Measurements from ENCODE around the gene GATA6.

Gene GATA6

GRCh38 chr18:22197668-22198067, 28.3 kb downstream of the GATA6 start:
- TF ChIP-seq EZH2 (IDR thresholded peaks at IDR 0.05; ENCODE audit: borderline replicate concordance, low read depth, low read length, severe bottlenecking) (no peak), CTCF (IDR thresholded peaks at IDR 0.05; ENCODE audit: borderline replicate concordance, extremely low read depth, low read length, poor library complexity, severe bottlenecking) (no peak)
- no peaks in the 10 kb centered on the region for H3K79me2 ChIP-seq (ENCODE audit: insufficient read depth, low read length)
- ATAC-seq (ENCODE audit: insufficient read depth, low read depth), result no peak
- no peak overlapping the region for H3K4me2 ChIP-seq (ENCODE audit: insufficient read depth, low read length)
- no peak overlapping the region for H2AFZ ChIP-seq (ENCODE audit: low read depth, low read length)
- H3K27ac ChIP-seq (ENCODE audit: low read length), result no peak overlapping the region
- H3K4me1 ChIP-seq (ENCODE audit: insufficient read depth, low read length), result no peaks in the 10 kb centered on the region
- no peaks in the 10 kb centered on the region for H3K9me3 ChIP-seq (ENCODE audit: insufficient read depth, low read length, severe bottlenecking)
- no peak overlapping the region for H3K4me3 ChIP-seq (ENCODE audit: low read depth in 1 of 2, low read length in 2 of 2)
- H4K20me1 ChIP-seq (ENCODE audit: insufficient read depth, low read length), result no peaks in the 10 kb centered on the region
- DNase-seq, result no peak
- H3K9ac ChIP-seq (ENCODE audit: low read depth, low read length), result no peak overlapping the region
- H3K36me3 ChIP-seq (ENCODE audit: insufficient read depth, low read length), result no peaks in the 10 kb centered on the region
- H3K27me3 ChIP-seq (ENCODE audit: insufficient read depth, low read length, poor library complexity), result peaks cover 19% of the 10 kb centered on the region

GRCh38 chr18:22198163-22198562, 28.8 kb downstream of the GATA6 start:
- Histone ChIP-seq H2AFZ (ENCODE audit: low read depth, low read length) (no peak overlapping the region), H3K4me3 (ENCODE audit: low read depth in 1 of 2, low read length in 2 of 2) (no peak overlapping the region), H3K27me3 (ENCODE audit: insufficient read depth, low read length, poor library complexity) (peaks cover 22% of the 10 kb centered on the region), H3K4me2 (ENCODE audit: insufficient read depth, low read length) (no peak overlapping the region), H3K9me3 (ENCODE audit: insufficient read depth, low read length, severe bottlenecking) (no peaks in the 10 kb centered on the region), H3K4me1 (ENCODE audit: insufficient read depth, low read length) (no peaks in the 10 kb centered on the region), H4K20me1 (ENCODE audit: insufficient read depth, low read length) (no peaks in the 10 kb centered on the region), H3K9ac (ENCODE audit: low read depth, low read length) (no peak overlapping the region), H3K27ac (ENCODE audit: low read length) (no peak overlapping the region), H3K36me3 (ENCODE audit: insufficient read depth, low read length) (no peaks in the 10 kb centered on the region), H3K79me2 (ENCODE audit: insufficient read depth, low read length) (no peaks in the 10 kb centered on the region)
- no peak for ATAC-seq (ENCODE audit: insufficient read depth, low read depth)
- TF ChIP-seq CTCF (IDR thresholded peaks at IDR 0.05; ENCODE audit: borderline replicate concordance, extremely low read depth, low read length, poor library complexity, severe bottlenecking), result no peak
- no peak for DNase-seq

GRCh38 chr18:22199005-22199404, 29.6 kb downstream of the GATA6 start:
- peaks cover 22% of the 10 kb centered on the region for H3K27me3 ChIP-seq (ENCODE audit: insufficient read depth, low read length, poor library complexity)
- H3K9me3 ChIP-seq (ENCODE audit: insufficient read depth, low read length, severe bottlenecking), result no peaks in the 10 kb centered on the region
- no peaks in the 10 kb centered on the region for H4K20me1 ChIP-seq (ENCODE audit: insufficient read depth, low read length)
- H3K9ac ChIP-seq (ENCODE audit: low read depth, low read length), result no peak overlapping the region
- no peak overlapping the region for H3K4me3 ChIP-seq (ENCODE audit: low read depth in 1 of 2, low read length in 2 of 2)
- DNase-seq, result no peak
- H3K4me2 ChIP-seq (ENCODE audit: insufficient read depth, low read length), result no peak overlapping the region
- no peak overlapping the region for H2AFZ ChIP-seq (ENCODE audit: low read depth, low read length)
- TF ChIP-seq CTCF (IDR thresholded peaks at IDR 0.05; ENCODE audit: borderline replicate concordance, extremely low read depth, low read length, poor library complexity, severe bottlenecking) (no peak), EZH2 (IDR thresholded peaks at IDR 0.05; ENCODE audit: borderline replicate concordance, low read depth, low read length, severe bottlenecking) (no peak)
- H3K4me1 ChIP-seq (ENCODE audit: insufficient read depth, low read length), result no peaks in the 10 kb centered on the region
- no peaks in the 10 kb centered on the region for H3K79me2 ChIP-seq (ENCODE audit: insufficient read depth, low read length)
- no peak for ATAC-seq (ENCODE audit: insufficient read depth, low read depth)
- no peaks in the 10 kb centered on the region for H3K36me3 ChIP-seq (ENCODE audit: insufficient read depth, low read length)
- no peak overlapping the region for H3K27ac ChIP-seq (ENCODE audit: low read length)

- Histone ChIP-seq H3K27ac (ENCODE audit: low read length) (no peak overlapping the region), H3K36me3 (ENCODE audit: insufficient read depth, low read length) (no peaks in the 10 kb centered on the region), H3K4me1 (ENCODE audit: insufficient read depth, low read length) (no peaks in the 10 kb centered on the region), H3K9me3 (ENCODE audit: insufficient read depth, low read length, severe bottlenecking) (no peaks in the 10 kb centered on the region), H3K4me3 (ENCODE audit: low read depth in 1 of 2, low read length in 2 of 2) (no peak overlapping the region), H3K9ac (ENCODE audit: low read depth, low read length) (no peak overlapping the region), H3K27me3 (ENCODE audit: insufficient read depth, low read length, poor library complexity) (peaks cover 26% of the 10 kb centered on the region), H2AFZ (ENCODE audit: low read depth, low read length) (no peak overlapping the region), H3K4me2 (ENCODE audit: insufficient read depth, low read length) (no peak overlapping the region), H4K20me1 (ENCODE audit: insufficient read depth, low read length) (no peaks in the 10 kb centered on the region), H3K79me2 (ENCODE audit: insufficient read depth, low read length) (no peaks in the 10 kb centered on the region)
- TF ChIP-seq CTCF (IDR thresholded peaks at IDR 0.05; ENCODE audit: borderline replicate concordance, extremely low read depth, low read length, poor library complexity, severe bottlenecking) (no peak), EZH2 (IDR thresholded peaks at IDR 0.05; ENCODE audit: borderline replicate concordance, low read depth, low read length, severe bottlenecking) (no peak)
- no peak for DNase-seq
- no peak for ATAC-seq (ENCODE audit: insufficient read depth, low read depth)
Observed at GRCh38 chr18:22200611-22201225, 31.3 kb downstream of the GATA6 start.
